Activated CD8-positive, alpha-beta memory T cell treated with anti-CD3 and anti-CD28 coated beads for 1 hour (primary cell): ENCODE measurements around the gene ATP2A2.
"Not testable (repeated sequence)": the region's sequence is repeated elsewhere in the genome, so short reads cannot be mapped to it uniquely, and the experiment has no call there.

Experiments used
- DNase-seq, 2 donors: peaks; one replicate each; pipeline ENCODE4 v3.0.0-alpha.2; 2020; ENCODE audit warnings: low read depth in 1 of 2; ENCODE audit errors: extremely low read depth in 1 of 2

Gene ATP2A2

DNA sequence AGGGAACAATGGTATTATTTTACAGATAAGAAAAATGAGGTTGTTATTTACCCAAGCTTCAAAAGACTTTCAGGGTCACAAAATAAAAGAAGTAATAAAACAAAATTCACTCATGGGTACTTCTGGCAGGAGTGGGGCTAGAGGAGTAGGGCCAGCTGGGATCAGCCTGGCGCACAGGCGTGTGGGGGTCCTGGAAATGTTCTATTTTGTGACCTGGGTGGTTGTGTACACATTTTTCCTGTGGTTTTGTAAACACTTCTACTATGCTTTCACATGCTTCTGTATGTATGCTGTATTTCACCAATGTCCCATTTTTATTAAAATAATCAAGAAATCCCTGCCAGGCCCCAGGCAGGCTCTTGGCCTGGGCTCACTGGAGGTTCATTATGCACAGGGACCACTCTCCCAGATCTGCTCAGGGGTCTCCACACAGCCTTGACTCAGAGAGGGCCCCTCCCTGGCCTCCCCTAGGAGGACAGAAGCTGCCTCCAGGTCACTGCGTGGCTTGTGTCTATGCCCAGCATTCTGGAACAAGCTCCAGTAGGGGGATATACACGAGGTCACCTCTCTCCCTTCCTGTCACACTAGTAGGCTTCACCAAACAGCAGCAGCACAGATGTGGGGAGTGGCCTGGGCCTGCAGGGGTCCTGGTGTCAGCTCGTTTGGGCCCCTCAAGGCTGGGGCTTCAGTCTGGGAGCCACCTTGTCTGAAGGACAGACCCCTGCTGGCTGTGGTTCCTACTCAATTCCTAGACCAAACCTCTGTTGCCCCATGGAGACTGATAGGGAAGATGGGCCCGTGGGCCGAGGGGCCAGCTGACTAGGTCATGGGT is 84.7 kb downstream of the ATP2A2 start:
- no peak for DNase-seq

DNA sequence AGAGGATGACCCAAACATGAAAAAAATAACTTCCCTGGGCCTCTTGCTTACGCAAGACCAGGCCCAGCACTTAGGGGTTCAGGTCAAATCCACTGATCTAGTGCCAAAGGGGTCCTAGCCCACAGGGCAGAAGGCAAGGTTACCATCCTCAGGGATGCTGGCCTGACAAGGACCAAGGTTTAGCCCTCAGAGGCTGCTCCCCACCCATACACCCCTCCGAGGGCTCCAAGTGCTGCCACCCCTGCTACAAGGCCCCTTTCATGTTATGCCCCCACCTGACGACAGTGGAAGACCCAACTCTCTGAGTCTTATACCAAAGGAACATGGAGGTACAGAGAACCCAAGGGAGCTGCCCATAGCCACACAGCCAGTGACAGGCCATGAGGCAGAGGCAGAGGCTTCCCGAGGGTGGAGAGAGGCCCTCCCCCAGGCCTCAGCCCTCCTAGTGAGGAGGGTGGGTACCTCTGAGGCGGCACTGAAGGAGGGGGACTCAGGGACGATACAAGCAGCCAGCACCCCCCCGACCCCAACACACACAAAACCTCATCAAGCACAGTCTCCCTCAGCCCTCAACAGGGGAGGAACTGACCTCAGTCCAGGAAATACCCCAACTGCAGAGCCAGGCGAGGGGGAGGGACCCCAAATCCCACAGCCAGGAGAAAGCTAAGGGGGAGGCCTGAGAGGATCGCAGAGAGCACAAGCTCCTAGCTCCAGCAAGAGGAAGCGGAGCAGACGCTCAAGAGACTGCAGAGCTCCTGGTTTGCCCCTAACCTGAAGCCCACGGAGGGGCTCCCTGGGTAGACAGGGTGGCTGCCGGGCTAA is 85.5 kb downstream of the ATP2A2 start:
- no peak for DNase-seq

DNA sequence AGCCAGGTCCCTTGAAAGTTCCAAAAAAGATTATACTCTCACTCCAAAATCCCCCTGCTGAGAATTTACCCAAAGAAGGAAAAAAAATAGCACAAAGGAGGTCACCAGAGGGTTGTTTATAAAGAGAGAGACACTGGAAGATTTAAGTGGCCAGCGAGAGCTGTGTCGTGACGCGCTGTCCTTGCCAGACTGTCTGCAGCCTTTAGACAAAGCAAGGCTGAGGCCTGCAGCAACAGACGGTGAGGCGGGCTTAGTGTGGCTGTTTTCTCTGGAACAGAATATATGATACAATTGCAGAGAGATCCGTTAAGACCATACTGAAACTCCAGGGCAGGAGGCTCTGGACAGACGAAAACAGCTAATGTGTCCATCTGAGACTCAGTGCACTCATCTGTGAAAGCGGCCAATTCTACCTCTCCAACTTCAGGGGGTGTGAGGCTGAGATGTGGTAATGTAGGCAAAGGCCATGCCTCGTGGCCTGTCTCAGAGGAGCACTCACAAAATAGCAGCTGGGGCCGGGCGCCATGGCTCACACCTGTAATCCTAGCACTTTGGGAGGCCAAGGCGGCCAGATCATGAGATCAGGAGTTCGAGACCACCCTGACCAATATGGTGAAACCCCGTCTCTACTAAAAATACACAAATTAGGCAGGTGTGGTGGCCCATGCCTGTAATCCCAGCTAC is 86.3 kb downstream of the ATP2A2 start:
- DNase-seq = no peak

DNA sequence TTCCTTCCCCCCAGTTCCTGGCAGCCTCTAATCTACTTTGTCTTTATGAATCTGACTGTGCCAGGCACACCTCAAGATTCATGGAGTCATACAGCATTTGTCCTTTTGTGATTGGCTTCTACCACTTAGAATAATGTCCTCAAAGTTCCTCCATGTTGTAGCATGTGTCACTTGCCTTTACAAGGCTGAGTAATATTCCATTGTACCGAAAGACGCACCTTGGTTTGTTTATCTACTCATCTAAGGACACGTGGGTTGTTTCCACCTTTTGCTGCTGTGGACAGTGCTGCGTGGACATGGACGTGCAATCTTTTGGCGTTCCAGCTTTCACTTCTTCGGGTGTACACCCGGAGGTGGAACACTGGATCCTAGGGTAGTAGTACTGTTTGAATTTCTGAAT is 88.9 kb downstream of the ATP2A2 start:
- no peak for DNase-seq

DNA sequence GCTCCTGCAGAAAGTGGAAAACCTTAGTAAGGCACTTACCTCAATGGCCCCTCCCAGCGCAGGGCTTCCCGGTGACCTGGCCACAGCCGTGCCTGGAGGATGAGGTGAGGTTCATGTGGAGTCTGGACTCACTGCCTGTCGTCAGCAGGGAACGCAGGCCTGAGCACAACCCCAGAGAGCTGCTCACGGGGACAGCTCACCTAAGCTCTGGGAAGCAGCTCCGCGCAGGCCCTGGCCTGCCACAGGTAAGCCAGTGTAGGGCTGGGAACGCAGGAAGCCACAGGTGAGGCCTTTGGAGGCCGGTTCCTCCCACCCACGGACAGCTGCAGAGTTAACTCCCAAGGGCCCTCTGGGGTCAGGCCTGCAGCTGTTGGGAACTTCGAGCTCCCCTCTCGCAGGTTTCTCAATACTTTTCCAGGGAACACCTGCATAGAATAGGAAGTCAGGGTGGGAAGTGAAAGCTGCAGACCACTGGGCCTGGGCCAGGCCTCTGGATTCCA is 89.7 kb downstream of the ATP2A2 start:
- DNase-seq = no peak

DNA sequence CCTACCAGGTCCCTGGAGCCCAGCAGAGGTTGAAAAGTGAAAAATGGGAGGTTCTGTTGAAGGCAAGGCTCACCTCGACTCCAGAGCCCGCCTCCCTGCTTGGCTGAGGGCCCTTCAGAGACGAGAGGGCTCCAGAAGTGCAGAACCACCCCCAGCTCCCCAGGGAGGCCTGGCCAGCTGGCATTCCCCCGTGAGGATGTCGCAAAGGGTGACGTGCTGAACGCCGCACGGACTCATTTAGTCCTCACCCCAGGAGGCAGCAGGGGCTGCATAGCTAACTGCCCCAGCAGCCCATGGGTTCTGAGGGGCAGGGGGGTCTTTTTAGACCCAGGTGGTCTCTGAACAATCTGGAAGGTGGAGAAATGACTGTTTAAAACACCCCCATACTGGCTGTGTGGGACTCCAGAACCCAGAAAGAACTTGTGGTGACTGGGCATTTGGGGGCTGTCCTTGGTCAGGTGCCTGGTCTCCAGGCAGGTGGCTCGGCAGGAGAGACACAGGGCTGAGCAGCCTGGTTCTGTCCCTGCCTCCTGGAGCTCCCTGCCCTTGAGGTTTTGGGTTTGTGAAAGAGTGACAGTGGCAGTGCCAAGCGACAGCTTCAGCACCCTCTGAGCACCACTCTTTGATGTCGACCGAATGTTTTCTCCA is 90.5 kb downstream of the ATP2A2 start:
- DNase-seq = no peak

DNA sequence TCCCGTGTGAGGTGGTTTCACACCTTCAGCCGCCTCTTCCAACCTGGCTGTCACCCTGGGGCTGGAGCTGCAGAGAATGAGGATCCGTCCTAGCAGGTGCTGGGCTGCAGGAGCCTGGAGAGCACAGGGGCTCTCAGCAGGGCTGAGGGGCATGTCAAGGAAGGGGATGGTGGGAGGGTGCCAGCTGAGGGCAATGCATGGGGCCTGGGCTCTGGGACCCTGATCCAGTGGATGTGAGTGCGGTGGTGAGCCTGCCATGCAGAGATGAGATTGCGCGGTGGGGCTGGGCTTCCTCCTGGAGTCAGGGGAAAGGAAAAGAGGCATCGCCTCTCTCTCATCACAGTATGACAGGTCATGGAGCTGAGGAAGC is 91.0 kb downstream of the ATP2A2 start:
- no peak for DNase-seq

DNA sequence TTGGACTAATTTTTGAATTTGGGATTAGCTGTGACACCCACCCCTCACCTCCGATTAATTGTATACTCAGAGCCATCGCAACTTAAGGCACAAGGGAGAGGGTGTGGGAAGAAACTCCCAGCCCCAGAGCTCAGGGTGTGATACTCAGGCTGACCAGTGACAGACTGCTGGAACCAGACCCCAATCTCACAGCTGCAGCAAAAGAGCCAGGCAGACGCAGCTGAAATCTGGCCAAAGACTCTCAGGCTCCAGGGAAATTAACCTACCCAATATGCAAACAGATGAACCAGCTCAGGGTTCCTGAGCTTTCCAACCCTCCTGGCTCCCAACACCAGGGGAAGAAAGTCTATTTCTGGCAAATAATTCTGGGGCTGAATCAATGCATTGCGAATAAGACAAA is 92.0 kb downstream of the ATP2A2 start:
- no peak for DNase-seq

DNA sequence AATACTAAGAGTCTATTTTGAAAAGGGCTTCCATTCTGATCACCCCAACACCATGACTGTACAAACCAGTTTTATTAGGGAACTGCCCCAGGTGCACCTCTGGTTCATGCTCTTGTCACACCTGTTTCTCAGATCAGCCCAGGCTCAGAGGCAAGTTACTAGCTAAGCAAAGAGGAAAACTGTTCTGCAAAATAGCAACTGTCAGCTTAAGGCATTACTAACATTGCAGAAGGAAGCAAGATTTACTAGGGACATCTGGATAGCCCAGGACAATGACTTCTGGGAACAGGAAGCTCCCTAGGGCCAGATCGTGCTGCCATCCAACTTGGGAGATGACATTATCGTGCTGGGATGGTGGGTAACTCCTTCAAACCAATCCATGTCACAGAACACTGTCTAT is 92.4 kb downstream of the ATP2A2 start:
- no peak for DNase-seq

DNA sequence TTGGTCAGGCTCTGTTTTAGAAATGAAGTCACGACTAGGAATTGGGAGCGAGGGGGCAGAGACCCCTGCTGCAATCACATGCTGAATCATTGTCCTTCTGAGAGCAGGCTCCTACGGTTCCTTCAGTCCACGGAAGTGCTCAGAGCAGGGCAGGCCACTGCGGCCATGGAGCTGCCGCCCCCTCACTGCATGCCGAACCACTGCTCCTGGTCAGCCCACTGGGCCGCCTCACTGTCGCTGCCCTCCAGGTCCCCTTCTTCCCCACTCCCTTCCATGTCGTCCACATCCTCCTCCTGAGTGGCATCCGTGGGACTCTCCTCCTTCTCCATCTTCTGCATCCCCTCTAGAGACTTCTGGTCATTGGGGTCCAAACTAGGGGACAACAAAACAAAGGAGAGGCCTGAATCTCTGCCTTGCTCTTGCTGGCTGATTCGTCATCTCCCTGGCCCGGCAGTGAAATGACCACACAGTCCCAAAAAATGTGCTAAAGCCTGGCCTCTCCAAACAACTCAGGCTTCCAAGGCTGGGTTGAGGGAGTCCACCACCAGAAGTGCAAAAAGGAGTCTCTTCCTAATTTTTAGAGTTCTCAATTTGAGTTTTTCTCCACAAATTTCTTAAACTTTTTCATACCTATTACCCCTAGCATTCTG is 93.0 kb downstream of the ATP2A2 start:
- DNase-seq = no peak

DNA sequence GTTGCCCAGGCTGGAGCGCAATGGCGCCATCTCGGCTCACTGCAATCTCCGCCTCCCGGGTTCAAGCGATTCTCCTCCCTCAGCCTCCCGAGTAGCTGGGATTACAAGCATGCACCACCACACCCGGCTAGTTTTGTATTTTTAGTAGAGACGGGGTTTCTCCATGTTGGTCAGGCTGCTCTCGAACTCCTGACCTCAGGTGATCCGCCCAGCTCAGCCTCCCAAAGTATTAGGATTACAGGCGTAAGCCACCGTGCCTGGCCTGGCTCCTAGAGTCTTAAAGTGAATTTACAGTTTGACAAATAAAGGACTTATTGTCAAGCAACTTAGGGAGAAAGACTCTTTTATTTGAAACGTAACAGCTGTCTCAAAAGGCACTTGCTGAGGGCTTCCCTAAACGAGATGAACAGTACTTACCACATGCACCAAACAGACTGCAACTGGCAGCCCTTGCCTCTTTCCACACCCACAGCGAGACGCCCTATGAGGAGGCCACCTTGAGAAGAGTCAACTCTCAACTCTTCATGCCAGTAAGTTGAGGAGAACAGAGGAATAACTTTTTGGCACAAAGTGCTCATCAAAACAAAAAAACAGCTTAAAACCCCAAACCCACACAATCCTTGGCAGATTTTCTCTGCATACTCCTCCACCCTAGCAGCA is 97.2 kb downstream of the ATP2A2 start:
- not testable (repeated sequence) for DNase-seq

DNA sequence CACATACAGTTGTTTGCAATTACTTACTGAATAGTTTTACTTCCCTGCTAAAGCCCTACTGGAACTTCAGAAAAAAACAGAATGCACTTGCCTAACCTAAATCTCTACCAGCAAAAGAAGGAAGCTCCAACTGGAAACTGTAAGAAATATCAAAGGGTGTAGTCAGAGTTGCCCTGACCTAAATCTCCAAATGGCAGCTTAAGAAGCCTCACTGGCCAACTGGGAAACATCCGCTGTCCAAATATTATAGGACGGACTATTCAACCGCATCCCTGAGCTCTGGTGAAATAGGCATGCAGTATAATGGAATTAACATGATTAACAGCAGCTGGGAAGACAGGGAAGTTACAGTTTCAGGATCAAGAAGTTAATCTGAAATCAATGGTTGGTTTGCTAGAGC is 98.2 kb downstream of the ATP2A2 start:
- no peak for DNase-seq

DNA sequence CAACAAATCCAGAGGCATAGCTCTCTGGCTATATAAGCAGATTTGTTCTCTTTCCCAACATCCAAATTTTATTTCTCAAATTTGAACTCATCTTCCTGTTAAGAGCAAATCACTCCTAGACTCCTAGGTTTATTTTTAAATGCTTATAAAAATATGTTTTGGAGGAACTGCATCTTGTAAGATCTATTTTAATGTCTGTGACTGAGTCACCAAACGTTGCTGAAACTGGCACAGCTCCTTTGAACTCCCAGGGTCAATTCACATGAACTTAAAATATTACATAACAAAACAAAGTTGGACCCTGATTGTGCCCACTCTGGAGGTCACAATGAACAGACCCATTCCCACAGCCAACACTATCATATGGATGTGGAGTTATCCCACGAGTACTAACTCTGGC is 98.6 kb downstream of the ATP2A2 start:
- no peak for DNase-seq

DNA sequence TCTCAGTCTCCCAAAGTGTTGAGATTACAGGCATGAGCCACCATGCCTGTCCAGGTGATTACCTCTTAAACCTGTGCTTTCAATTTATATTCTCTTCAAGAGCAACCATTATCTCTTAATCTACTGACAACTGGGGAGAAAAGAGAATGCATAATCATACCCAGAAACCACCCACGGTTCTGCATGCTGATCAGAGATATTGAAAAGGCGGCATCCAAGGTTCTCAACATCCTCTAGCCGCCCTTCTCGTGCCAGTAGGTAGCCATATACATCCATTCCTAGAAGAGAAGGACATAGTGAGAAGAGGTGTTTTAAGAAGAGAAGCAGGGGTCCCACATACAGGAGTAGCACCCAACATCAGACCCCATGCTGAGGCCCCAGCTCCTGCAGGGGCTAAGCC is 101.6 kb downstream of the ATP2A2 start:
- DNase-seq = no peak
